ENCODE results near the gene YWHAE.
"Not testable (repeated sequence)": the region's sequence is repeated elsewhere in the genome, so short reads cannot be mapped to it uniquely, and the experiment has no call there.

YWHAE gene

DNA sequence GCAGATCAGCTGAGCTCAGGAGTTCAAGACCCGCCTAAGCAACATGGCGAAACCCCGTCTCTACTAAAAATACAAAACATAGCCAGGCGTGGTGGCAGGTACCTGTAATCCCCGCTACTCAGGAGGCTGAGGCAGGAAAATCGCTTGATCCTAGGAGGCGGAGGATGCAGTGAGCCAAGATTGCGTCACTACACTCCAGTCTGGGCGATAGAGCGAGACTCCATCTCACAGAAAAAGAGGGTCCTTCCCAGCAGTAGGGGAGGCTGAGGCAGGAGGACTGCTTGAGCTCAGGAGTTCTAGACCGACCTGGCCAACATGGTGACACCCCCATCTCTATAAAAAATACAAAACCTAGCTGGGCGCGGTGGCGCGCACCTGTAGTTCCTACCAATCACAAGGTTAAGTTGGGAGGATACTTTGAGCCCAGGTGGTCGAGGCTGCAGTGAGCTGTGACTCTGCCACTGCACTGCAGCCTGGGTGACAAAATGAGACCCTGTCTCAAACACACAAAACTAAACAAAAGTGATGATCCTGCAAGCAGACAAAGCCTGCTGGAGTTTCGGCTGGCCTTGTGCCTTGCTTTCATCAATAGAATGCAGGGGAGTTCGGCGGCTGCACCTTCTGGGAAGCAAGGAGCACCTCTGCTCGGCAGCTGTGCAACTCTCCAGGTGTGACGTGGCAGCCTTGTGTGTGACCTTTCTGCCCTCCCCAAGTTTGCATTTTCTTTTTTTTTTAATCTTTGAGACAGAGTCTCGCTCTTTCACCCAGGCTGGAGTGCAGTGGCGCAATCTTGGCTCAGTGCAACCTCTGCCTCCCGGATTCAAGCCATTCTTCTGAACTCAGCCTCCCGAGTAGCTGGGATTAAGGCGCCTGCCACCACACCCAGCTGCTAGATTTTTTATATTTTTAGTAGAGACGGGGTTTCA, 12.4 kb upstream of the YWHAE start:
- DNase-seq (ENCODE audit: low spot score) = no peak

DNA sequence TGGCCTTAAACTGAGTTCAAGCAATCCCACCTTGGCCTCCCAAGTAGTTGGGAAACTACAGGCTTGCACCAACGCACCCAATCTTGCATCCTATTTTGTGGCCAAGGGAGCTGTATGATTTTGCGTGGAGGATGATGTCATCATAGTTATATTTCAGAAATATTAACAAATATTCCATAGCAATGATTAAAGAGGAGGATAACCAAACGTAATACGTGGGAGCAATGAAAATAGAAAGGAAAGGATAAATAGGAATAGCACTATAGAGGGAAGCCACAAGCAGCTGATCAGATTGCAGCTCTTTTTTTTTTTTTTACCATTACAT, 2.2 kb upstream of the YWHAE start:
- DNase-seq (ENCODE audit: low spot score) = no peak

DNA sequence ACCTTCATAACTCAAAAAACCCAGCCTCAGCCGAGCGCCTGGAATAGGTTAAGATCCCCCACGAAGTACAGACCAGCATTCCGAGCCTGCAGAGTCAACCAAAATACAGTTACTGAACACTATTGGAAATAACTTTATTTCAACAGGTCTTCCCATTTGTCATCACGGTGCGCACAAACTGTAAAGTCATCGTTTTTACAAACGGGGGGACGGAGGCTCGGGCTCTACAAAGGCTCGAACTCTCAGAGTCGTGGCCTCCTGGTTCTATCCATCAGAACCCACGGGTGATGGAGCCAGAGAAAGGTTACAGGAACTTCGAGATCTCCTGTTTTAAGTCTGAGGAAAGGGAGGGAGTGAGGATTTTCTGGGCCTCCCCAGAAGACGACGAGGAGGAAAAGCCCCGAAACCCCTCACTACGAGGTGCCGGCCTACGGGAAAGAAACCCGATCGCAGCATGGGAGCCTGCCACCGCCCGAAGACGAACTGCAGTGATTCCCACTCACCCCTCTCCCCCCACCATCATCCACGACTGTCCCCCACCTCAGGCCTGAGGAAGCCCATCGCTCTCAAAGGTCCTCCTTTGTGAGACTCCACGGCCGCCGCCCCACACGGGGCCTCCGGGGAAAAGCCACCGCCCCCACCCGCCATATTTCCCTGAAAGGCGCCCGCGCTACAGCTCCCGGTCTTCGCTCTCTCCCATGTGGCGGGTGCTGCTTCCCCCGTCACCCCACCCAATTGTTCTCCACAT, 917 bp downstream of the YWHAE start:
- DNase-seq (ENCODE audit: low spot score) = no peak

DNA sequence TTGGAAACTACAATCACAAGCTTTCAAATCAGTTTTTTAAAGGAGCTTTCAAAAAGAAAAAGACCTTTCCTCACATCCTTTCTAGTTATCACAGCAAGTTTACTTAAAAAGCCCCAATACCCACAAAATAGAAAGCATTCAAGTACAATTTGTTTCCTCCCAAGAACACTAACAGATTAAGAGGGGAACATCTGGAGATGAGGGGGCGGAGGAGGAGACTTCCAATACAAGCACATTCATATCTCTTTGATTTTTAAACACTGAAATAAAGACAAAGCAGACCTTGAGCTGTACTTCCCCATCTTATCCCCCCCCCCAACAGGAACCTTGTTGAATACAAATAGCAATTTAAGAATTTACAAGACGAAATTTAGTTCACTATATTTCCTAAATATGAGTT, 2.0 kb downstream of the YWHAE start:
- no peak for DNase-seq (ENCODE audit: low spot score)

DNA sequence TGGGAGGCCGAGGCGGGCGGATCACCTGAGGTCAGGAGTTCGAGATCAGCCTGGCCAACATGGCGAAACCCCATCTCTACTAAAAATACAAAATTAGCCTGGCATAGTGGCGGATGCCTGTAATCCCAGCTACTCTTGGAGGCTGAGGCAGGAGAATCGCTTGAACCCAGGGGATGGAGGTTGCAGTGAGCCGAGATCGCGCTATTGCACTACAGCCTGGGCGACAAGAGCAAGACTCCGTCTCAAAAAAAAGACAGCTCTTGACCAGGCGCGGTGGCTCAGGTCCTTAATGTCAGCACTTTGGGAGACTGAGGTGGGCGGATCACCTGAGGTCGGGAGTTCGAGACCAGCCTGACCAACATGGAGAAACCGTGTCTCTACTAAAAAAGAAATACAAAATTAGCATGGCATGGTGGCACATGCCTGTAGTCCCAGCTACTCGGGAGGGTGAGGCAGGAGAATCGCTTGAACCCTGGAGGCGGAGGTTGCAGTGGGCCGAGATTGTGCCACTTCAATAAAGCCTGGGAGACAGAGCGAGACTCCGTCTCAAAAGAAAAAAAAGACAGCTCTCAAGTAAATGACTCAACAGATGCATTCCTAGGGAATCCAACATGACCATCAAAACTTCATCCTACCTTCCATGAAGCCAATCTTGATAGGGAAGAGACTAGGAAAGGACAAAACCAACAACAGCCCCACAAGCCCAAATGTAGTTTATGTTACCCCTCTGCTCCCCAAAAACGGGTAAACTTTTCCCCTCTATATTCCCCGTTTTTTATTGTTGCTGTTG, 4.0 kb downstream of the YWHAE start:
- not testable (repeated sequence) for DNase-seq (ENCODE audit: low spot score)

DNA sequence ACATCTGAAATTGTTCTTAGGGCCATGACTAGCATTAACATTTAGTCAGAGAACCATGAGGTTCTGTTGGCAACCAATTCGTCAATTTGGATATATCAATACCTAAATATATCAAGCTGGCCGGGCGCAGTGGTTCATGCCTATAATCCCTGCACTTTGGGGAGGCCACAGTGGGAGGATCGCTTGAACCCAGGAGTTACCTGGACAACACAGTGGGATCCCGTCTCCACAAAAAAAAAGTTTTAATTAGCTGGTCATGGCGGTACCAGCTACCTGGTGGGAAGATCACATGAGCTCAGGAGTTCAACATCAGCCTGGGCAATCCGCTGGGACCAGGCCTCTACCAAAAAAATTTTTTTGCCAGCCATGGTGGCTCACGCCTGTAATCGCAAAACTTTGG, 8.4 kb downstream of the YWHAE start:
- DNase-seq (ENCODE audit: low spot score) = no peak

DNA sequence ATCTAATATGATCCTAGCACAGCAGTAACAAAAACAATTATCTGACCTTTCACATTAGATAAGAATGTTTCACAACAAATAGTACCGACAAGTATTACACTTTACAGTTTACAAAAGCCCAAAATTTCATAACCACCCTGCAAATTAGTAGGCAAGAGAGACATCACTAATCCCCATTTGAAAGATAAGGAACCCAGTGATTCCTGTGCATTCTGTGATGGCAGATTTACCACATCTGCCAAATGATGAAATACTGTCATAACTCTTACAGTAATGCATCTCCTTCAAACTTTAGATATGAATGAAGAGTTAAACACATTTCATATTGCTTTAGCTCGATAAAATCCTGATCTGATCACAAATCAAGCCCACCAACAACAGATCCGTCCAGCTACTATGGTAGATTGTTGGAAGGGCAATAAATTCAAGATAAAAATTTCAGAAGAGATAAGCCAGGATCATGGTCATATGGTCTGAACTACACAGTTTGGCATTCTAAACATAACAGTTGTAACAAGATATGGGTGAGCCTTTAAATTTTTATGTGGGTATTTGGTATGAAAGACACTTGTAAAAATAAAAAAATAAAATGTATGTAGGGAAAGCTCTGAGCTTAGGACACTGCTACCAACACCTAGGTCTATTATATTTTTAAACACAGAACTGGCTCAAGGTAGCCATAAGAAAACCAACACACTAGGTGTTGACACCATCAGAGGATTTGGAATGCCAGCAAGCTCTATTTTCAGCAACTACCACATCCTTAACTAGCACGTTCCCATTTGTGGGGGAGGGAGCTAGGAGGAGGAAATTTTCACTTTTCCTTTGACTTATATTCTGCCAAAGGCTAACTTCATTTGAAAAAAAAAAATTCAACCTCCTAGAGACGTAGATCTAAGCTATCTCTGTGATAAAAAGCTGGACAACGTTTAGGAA, 9.3 kb downstream of the YWHAE start:
- no peak for DNase-seq (ENCODE audit: low spot score)

DNA sequence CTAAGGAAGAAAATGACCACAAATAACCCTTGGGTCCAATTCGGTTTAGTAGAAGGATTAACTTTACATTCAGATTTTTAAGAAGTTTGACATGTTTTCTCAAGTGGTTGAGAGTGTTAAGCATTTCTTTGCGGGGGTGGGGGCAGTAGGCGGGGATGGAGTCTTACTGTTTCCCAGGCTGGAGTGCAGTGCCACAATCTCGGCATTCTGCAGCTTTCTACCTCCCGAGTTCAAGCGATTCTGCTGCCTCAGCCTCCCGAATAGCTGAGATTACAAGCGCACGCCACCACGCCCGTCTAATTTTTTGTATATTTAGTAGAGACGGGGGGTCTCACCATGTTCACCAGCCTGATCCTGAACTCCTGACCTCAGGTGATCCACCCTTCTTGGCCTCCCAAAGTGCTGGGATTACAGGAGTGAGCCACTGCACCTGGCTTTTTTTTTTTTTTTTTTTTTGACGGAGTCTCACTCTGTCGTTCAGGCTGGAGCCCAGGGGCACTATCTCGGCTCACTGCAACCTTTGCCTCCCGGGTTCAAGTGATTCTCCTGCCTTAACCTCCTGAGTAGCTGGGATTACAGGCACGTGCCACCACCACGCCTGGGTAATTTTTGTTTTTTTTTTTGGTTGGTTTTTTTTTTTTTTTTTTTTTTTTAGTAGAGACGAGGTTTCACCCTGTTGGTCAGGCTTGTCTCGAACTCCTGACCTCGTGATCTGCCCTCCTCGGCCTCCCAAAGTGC, 12.4 kb downstream of the YWHAE start:
- DNase-seq (ENCODE audit: low spot score) = not testable (repeated sequence)

DNA sequence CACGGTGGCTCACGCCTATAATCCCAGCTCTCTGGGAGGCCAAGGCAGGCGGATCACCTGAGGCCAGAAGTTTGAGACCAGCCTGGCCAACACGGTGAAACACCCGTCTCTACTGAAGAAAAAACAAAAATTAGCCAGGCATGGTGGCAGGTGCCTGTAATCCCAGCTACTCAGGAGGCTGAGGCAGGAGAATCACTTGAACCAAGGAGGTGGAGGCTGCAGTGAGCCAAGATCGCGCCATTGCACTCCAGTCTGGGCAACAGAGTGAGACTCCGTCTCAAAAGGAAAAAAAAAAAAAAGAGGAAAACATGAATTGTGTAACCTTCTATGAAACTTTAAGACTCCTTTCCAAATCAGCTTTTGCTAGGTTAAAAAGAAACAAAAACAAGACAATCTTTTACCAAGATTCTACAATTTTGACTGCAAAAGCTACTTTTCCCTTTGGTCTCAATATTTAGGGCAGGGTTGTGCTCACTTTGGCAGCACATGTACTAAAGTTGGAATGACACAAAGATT, 13.3 kb downstream of the YWHAE start:
- not testable (repeated sequence) for DNase-seq (ENCODE audit: low spot score)

DNA sequence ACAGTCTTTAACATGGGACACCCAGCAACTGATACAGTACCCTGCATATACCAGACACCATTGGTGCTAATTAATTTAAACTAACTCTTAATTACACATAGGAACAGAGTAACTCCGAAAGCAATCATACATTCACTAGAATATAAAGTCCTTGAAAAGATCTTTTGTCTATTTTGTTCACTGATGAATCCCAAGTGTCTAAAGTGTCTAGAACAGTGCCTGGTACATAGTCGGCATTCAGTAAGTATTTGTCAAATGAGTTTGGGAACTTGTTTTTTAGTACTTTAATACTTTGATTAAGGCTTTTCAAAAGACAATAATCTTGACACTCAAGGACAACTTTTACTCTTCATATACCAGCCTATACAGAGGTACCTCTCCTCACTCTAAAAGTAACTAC, 13.8 kb downstream of the YWHAE start:
- DNase-seq (ENCODE audit: low spot score) = no peak

DNA sequence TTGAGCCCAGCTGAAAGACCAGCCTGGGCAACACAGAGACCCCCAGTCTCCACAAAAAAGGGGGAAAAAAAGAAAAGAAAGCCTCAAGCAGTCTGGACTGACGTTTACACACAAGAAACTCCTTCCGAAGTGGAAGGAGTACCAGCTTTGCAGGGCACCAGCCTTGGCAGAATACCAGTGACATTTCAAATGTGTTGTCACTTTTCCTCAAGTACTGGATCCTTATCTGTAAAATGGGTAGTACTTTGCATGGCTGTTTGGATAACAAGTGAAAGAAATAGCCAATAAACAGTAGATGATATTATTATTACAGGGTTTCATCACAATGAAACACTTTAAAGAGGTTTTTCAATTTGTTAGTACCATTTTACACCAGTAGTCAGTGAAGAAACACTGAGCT, 14.2 kb downstream of the YWHAE start:
- no peak for DNase-seq (ENCODE audit: low spot score)

DNA sequence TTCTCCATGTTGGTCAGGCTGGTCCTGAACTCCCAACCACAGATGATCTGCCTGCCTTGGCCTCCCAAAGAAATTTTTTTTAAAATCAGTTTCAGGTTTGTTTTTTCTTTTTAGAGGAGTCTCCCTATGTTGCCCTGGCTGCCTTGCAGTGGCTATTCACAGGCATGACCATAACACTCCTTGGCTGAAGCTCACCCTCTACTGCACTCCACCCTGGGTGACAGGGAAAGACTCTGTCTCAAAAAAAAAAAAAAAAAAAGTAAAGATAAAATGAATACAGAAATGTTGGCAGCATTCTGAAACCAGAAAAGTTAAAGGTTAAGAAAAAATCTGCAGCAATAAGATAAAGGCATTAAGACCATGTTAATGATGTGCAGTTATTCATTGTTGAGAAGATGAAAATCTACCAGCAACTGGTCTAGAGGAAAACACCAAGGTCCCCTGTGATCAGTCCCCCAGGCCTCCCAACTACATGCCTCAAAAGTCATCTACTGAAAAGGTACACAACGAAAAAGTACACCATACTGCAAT, 15.1 kb downstream of the YWHAE start:
- no peak for DNase-seq (ENCODE audit: low spot score)

DNA sequence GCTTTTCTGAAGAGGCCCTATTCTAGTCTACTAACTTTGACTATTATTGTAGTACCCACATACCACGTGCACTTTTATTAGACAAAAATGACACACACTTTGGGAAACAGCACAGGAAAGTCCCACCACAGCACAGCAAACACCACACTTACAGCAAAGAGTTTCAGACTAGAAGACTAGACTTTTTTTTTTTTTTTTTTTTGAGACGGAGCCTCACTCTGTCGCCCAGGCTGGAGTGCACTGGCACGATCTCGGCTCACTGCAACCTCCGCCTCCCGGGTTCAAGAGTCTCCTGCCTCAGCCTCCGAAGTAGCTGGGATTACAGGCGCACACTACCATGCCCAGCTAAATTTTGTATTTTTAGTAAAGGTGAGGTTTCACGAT, 20.1 kb downstream of the YWHAE start:
- DNase-seq (ENCODE audit: low spot score) = no peak

DNA sequence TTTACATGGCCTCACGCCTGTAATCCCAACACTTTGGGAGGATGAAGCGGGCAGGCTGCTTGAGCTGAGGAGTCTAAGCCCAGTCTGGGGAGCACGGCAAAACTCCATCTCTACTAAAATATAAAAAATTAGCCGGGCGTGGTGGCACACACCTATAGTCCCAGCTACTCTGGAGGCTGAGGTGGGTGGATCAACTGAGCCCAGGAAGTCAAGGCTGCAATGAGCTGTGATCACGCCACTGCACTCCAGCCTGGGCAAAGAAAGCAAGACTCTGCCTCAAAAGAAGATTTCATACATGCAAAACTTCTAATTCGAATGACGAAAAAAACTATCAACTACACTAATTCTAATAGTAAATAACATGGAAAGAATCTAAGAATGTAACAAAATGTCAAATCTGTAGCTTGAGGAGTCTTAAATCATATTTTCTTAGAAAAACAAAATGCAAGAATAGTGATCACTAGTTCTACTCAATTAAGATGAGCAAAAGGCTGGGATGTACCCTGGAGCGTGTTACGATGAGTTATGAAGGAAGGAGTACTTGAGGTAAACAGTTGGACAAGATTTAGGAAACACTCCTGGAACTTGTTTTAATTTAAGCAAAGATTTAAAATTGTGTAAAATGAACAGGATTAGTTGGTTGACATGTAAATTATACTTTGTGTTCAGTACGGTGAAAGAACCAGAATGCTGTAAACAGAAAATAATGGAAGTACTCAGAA, 20.7 kb downstream of the YWHAE start:
- no peak for DNase-seq (ENCODE audit: low spot score)

DNA sequence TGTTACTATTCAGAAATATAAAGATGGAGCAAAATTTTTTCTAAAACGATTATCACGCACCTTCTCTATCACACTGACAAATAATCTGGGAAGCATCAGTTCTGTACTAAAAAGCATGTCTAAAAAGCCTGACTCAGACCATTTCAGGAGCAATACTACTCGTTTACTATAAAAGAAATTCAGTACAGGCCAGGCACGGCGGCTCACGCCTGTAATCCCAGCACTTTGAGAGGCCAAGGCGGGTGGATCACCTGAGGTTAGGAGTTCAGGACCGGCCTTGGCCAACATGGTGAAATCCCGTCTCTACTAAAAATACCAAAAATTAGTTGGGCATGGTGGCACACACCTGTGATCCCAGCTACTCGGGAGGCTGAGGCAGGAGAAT, 21.6 kb downstream of the YWHAE start:
- not testable (repeated sequence) for DNase-seq (ENCODE audit: low spot score)

DNA sequence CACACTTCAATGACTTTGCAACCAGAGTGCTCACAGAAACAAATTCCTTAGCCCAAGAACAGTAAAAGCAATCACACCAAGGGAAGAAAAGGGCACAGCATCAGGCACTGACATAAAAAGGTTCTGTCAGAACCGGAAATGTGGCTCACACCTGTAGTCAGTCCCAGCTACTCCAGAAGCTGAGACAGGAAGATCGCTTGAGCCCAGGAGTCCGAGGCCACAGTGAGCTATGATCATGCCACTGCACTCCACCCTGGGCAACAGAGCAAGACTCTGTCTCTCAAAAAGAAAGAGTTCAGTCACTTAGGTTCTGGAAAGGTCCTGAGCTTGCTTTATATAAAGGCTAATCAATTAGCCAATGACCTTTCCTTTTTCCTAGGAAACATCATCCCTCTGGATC, 22.7 kb downstream of the YWHAE start:
- no peak for DNase-seq (ENCODE audit: low spot score)

DNA sequence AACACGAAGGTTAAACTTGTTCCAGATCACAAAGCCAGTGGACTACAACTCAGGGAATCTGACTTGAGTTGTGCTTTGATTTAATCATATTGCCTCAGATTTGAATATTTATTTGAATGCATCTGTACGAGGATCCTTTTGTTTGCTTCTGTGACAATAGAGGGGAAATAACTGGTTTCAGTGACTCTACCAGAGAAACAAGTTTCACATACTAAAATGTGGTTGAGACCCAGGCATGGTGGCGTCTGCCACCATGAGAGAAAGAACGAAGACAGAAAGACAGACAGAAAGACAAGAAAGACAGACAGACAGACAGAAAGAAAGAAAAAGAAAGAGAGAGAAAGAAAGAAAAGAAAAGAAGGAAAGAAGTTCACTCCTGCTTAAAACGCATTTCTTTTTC, 24.0 kb downstream of the YWHAE start:
- no peak for DNase-seq (ENCODE audit: low spot score)

DNA sequence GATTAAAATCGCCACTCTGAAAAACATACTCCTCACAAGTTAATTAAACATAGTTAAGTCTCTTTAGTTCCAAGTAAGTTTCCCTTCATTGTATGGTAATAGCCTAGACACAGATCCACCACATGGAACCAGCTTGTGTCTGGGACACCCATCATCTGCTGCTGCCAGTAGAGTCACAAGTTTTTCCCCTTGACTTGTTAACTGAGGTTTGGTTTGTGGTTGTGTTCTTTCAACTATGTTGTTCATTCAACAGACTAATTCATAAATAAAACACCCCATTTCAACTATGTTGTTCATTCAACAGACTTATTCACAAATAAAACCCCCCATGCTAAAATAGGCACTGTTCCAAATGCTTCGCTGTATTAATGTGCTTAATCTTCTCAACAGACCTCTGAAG, 24.4 kb downstream of the YWHAE start:
- no peak for DNase-seq (ENCODE audit: low spot score)

DNA sequence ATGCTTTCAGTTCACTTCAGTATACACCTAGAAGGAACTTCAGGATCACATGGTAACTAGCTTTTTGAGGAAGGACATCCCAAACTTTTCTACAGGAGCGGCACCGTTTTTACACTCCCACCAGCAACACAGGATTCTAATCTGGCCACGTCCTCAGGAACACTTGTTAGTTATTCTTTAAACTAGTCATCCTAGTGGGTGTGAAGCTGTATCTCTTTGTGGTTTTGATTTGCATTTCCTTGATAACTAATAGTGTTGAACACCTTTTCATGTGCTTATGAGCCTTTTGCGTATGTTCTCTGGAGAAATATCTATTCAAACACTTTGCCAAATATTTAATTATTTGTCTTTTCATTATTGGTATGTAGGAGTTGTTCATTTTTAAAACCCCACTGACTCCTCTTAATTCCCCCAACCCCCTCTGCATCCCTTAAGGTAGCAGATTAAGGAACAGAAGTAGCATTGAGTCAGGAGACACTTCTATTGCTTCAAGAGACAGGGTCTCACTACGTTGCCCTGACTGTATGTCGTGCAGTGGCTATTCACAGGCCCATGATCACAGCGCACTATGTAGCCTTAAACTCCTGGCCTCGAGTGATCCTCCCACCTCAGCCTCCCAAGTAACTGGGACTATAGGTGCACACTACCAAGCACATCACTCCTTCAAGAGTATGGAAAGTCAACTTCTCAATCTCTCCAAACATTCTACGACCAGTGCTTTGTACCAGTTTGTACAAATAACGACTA, 25.4 kb downstream of the YWHAE start:
- no peak for DNase-seq (ENCODE audit: low spot score)
